D721Med (cell line): ENCODE data around the gene XYLT1.
"Not testable (repeated sequence)": the region's sequence is repeated elsewhere in the genome, so short reads cannot be mapped to it uniquely, and the experiment has no call there.

Experiments used
- DNase-seq: peaks from one replicate; pipeline ENCODE4 v3.0.0; 2011; ENCODE audit warnings: low spot score; ENCODE audit not compliant: insufficient read length
- FAIRE-seq: peaks from 2 replicates; lab custom pipeline; 2011; peaks lifted over from hg19 to GRCh38; lab: Jason Lieb, UNC
- CTCF ChIP-seq: IDR thresholded peaks from 2 replicates; pipeline ENCODE4 v1.5.1; 2012; ENCODE audit warnings: mild to moderate bottlenecking, control low read depth; ENCODE audit not compliant: insufficient read depth; ENCODE audit errors: missing control alignments

The XYLT1 gene

GRCh38 chr16:17511340-17511739 lies 40.6 kb upstream of the XYLT1 start:
- DNase-seq, result no peak
- no peak for TF ChIP-seq CTCF
- FAIRE-seq, result no peak

- no peak for TF ChIP-seq CTCF
- FAIRE-seq (no peak), DNase-seq (no peak)
Observed at GRCh38 chr16:17510567-17510966, 39.8 kb upstream of the XYLT1 start.

GRCh38 chr16:17509194-17509593 lies 38.4 kb upstream of the XYLT1 start:
- DNase-seq (no peak), FAIRE-seq (no peak)
- no peak for TF ChIP-seq CTCF

DNA sequence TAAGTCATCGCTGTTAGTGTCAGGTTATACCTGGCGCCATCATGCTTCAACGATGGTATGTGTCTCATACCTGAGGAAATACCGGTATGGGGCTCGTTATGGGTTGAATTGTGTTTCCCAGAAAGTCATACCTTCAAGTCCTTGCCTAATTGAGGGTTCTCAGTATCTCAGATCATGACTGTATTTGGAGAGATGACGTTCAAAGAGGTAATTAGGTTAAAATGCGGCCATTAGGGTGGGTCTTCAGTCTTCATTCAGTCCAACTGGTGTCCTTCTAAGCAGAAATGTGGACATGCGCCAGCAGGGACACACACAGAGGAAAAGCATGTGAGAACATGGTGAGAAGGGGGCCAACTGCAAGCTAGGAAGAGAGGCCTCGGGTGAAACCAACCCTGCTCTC lies 37.5 kb upstream of the XYLT1 start:
- FAIRE-seq (no peak), DNase-seq (no peak)
- TF ChIP-seq CTCF, result no peak

GRCh38 chr16:17507516-17507915 lies 36.8 kb upstream of the XYLT1 start:
- DNase-seq, FAIRE-seq: not testable (repeated sequence)

DNA sequence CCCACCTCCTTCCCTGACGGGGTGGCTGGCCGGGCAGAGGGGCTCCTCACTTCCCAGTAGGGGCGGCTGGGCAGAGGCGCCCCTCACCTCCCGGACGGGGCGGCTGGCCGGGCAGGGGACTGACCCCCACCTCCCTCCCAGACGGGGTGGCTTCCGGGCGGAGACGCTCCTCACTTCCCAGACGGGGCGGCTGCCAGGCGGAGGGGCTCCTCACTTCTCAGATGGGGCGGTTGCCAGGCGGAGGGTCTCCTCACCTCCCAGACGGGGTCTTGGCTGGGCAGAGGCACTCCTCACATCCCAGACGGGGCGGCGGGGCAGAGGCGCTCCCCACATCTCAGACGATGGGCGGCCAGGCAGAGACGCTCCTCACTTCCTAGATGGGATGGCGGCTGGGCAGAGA lies 35.1 kb upstream of the XYLT1 start:
- not testable (repeated sequence) for FAIRE-seq, DNase-seq

DNA sequence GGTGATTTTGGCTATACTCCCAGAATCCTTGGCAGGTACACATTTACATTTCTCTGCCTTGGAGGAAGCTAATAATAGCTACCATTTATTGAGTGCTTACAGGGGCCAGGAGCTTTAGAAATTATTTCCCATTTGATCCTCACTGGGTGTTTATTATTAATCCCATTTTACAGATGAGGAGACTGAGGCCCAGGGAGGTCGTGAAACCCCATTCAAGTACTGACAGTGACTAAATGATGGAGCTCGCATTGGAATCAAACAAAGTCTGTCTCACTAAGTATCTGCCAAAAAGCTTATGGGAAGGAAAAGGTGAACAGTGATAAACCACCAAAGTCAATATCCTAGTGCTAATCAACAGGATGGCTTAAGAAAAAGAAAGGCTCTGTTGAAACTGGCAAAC lies 33.3 kb upstream of the XYLT1 start:
- DNase-seq, result no peak
- TF ChIP-seq CTCF, result no peak
- FAIRE-seq, result no peak

- TF ChIP-seq CTCF, result no peak
- FAIRE-seq, result no peak
- no peak for DNase-seq
Observed at GRCh38 chr16:17503331-17503730, 32.6 kb upstream of the XYLT1 start.
